ENCODE data around the gene HSBP1L1. TPM values are rescaled to one million over a fixed set of nuclear protein-coding genes. Genes with fewer than 3 reads are reported as not detected.

The HSBP1L1 gene
- total and polyA plus RNA-seq, 2 of the 13 experiments (the other 11 are each of a cell fraction or from before 2014, with no cell fraction given) = 22.6 to 45.1 TPM

- TF ChIP-seq ZNF460 (CRISPR knock-in tag; IDR thresholded peaks at IDR 0.05; ENCODE audit: borderline replicate concordance) (no peak), ZIK1 (CRISPR knock-in tag; IDR thresholded peaks at IDR 0.05; ENCODE audit: borderline replicate concordance, low read depth) (no peak), ZNF552 (CRISPR knock-in tag; IDR thresholded peaks at IDR 0.05; ENCODE audit: borderline replicate concordance) (no peak; the same call in 1 of the 2 replicates), IRX3 (CRISPR knock-in tag; IDR thresholded peaks at IDR 0.05; ENCODE audit: borderline replicate concordance, low read depth) (peak; percentile 88; the same call in 1 of the 2 replicates), ZXDC (CRISPR knock-in tag; IDR thresholded peaks at IDR 0.05) (no peak), RNF219 (CRISPR knock-in tag; IDR thresholded peaks at IDR 0.05) (peak; percentile 32; the same call in 1 of the 2 replicates), ZNF350 (CRISPR knock-in tag; IDR thresholded peaks at IDR 0.05; ENCODE audit: borderline replicate concordance, low read depth) (no peak), ZSCAN21 (CRISPR knock-in tag; IDR thresholded peaks at IDR 0.05; ENCODE audit: borderline replicate concordance) (0 out of 2 replicates have a peak, but pooled peaks have one; percentile 18), HBP1 (CRISPR knock-in tag; IDR thresholded peaks at IDR 0.05; ENCODE audit: low read depth) (no peak), PRPF4 (IDR thresholded peaks at IDR 0.05; ENCODE audit: low read depth, low read length, poor library complexity, severe bottlenecking) (no peak), PHF20 (CRISPR knock-in tag; IDR thresholded peaks at IDR 0.05) (no peak; the same call in 1 of the 2 replicates), BRD4 (CRISPR knock-in tag; IDR thresholded peaks at IDR 0.05) (no peak), EP300 (IDR thresholded peaks at IDR 0.05; ENCODE audit: low read depth in 2 of 2, low read length in 2 of 2) (no peak), EP300 (CRISPR knock-in tag; IDR thresholded peaks at IDR 0.05; ENCODE audit: borderline replicate concordance) (no peak), HNRNPLL (IDR thresholded peaks at IDR 0.05; ENCODE audit: low read depth, low read length, poor library complexity, severe bottlenecking) (no peak), PITX1 (CRISPR knock-in tag; IDR thresholded peaks at IDR 0.05) (peak; percentile 40; the same call in 1 of the 2 replicates), TRIM24 (CRISPR knock-in tag; IDR thresholded peaks at IDR 0.05) (no peak), ZNF280D (CRISPR knock-in tag; IDR thresholded peaks at IDR 0.05) (peak; percentile 40; the same call in 1 of the 2 replicates), MTA1 (CRISPR knock-in tag; IDR thresholded peaks at IDR 0.05; ENCODE audit: borderline replicate concordance) (no peak), NFE2L1 (CRISPR knock-in tag; IDR thresholded peaks at IDR 0.05; ENCODE audit: borderline replicate concordance) (no peak), ZNF225 (CRISPR knock-in tag; IDR thresholded peaks at IDR 0.05) (no peak)
Observed at GRCh38 chr18:79988071-79988450, 23.6 kb downstream of the HSBP1L1 start (continued).

Measured in HepG2 (cell line).